Fibroblast of upper back skin (primary cell): ENCODE measurements around the gene KCNQ1OT1.

Experiments used
- DNase-seq: peaks from one replicate; pipeline ENCODE4 v3.0.0-alpha.2; 2013

The KCNQ1OT1 gene

DNA sequence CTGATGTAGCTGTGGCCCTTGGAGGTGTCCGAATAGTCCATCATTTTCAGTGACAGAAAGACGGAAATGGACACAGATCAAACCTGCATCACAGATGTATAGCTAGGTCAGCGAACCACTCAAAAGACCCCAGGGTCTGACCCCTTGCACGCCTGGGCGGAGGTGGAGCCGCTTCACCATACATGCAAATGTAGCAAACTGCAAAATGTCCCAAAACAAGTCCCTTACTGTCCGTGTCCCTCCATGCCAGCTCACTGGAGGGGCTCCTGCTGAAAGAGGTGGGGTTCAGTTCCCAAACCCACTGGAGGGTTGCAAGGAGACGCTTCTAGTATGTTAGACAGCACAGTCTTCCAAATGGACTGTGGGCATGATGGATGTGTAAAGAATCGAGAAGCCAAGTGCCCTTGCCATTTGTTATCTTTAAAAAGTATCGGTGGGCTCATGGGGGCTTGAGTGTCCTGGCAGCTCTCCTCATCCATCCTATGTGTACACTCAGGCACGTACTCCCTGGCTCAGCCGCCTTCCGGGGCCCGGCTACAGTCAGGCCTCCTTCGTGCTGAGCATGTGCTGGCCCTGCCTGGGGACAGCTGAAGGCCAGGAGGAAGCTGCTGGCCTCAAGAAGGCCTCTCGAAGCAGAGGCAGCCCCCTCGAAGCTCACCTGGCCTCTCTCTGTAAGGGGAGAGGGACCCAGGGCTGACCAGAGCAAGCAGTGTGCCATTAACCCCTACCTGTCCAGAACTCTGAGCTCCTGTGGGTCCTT, 20.2 kb upstream of the KCNQ1OT1 start:
- DNase-seq = no peak

DNA sequence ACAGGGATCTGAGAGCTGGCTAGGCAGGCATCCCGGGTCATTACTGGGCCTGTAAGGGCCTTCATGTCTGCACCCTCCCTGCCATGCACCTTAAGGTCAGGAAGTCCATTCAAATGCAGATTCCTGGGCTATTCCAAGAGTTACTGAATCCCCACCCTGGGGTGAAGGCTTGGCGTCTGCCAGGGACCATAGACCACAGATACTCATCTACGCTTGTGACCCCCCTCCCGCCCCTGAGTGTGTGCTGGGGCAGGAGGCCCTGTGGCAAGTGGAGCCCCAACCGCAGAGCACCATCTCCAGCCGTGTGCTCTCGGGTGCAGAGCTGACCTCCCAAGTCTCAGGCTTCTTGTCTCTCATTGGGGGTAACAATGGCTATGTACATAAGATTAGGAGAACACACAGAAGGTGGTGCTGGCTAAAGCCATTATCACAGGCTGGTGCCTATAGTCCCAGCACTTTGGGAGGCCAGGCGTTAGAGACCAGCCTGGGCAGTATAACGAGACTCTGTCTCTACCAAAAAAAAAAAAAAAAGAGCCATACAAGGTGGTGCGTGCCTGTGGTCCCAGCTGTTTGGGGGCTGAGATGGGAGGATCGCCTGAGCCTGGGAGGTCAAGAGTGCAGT, 19.1 kb upstream of the KCNQ1OT1 start:
- DNase-seq = no peak

- no peak for DNase-seq
Observed at GRCh38 chr11:2717561-2718325, 17.9 kb upstream of the KCNQ1OT1 start.

DNA sequence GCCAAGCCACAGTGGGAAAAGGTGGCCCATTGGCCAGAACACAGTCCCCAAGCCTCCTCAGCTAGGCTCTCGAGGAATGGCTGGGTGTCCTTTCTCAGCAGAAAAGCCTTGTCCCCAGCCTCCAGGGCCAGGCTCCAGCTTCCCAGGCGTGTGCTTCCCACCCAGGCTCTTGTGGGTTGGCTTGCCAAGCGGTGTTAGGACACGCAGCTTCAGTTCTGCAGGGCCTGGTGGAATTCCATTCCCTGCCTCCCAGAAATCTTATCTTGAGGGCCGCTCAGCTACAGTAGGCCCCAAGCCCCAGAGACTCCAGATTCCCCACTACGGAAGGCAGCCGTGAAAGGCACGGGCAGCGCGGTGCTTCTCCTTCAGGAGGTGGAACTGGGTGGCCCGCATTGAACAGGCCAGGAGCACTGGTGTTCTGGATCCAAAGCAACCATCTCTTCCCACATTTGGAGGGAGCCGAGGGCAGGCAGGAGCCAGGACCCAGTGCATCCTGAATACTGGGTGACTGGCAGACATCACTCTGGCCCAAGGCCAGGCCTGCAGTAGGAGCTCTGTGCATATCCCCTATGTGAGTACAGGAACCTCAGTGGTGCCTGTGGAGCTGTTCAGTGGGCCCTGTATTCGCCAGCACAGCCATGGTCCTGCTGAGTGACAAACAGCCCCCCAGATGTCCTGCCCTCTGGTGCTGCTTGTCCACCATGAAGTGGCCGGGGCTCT, 16.7 kb upstream of the KCNQ1OT1 start:
- DNase-seq = no peak

DNA sequence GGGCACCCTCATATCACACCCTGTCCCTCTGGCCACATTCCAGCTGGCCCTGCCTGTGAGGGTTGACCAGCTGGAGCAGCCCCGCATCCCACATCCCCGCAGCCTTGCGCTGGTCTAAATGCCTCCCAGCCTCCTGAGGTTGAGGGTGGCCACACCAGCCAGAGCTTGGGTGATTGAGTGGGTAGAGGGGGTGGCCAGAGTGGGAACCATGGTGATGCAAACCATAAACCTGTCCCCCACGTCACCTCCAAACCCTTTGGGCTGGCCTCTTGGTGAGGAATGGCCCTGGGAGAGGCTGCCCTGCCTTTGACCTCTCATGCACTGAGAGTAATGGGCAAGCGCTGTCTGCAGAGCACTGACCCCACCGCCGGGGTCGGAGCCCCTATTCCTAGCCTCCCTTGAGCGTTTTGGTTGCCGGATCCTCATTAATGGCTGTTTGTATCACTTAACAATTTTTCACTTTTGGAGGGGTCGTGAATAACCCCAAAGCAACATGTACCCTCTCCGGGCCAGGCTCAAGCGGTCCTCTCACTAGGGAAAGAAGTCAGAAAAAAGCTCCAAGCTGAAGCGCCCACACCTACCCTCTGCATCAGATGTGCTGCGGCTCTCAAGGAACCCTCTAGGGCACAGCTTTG, 16.0 kb upstream of the KCNQ1OT1 start:
- no peak for DNase-seq

DNA sequence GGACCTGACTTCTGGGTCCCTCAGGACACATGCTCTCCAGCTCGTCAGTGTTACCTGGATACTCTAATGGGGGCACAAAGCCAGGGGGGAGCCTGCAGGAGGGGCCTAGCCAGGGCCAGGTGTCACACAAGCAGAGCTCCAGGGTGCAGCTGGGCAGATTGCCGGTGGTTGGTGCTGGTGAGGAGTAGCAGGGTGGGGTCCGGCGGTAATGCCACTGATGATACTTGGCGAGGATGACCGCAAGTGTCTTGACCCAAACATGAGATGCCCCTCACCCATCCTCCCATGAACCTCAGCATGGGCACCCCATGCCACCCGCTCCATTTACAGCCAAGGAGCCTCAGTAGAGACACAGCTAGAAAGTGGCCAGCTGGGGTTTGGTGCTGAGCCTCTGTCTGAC, 15.1 kb upstream of the KCNQ1OT1 start:
- DNase-seq = no peak

DNA sequence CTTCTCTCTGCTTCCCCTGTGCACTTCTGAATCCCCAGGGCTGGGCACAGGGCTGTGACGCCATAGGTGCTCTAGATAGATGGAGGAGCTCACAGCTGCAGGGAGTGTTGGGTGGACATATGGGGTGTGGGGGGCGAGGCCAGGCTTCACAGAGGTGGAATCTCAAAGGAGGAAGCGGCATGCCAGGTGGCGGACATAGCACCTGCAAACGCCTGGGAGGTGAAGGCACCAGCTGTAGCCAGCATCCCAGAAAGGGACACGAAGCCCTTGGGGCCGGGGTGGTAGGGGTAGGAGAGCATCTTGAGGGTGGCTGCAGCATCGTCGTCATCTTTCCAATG, 14.6 kb upstream of the KCNQ1OT1 start:
- no peak for DNase-seq

DNA sequence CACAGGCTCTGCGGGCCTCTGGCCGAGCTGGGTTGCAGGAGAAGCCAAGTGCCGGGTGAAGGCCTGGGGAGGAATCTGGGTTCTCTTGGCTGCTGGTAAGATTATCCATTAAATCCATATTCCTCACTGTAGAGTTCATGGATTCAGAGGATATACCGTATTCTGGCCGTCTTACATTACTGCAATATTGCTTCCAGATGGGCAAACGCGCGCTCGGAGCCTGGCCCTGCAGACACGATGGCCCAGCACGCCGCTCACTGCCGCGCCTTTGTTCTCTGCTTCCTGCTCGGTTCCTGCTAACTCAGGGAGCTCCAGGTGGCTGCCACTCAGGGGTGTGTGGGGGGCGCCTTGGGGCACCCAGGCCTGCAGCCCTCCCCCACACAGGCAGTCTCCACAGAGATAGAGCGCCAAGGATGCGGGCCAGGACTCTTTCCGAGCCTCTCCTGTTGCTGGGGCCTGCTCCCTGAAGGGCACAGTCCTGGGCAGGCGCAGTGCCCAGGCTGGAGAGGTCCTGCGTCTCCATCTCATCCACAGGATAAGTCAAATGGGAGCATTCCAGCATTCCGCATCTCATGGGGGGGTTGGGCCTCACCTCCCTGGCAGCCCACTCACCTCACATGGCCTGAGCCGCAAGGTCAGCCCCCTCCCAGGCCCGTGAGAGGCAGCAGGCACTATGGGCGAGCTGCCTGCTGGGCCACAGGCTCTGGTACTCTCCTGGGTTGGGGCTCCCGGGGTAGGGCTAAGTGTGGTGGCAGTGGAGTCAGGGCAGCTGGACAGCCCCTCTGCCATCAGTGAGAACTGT, 14.1 kb upstream of the KCNQ1OT1 start:
- DNase-seq = peak; percentile 64

DNA sequence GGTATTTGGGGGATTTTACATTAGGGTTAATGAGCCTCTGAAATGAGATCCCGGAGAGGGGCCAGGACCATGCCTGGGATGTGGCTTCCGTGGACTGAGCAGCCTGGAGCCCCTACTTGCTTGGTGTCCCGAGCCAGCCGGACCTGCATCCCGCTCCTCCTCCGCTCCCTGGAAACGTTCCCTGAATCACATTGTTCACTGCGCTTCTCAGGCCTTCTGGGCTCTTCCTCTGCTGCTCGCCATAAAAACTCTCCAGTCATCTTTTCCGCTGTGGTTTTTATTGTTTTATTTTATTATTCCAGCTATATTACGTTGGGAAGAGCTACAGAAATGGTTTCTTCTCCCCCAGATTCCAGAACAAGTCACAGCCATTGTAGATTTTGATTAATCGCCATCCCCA, 13.3 kb upstream of the KCNQ1OT1 start:
- DNase-seq = peak; percentile 32

- no peak for DNase-seq
Observed at GRCh38 chr11:2711161-2711560, 11.4 kb upstream of the KCNQ1OT1 start.

DNA sequence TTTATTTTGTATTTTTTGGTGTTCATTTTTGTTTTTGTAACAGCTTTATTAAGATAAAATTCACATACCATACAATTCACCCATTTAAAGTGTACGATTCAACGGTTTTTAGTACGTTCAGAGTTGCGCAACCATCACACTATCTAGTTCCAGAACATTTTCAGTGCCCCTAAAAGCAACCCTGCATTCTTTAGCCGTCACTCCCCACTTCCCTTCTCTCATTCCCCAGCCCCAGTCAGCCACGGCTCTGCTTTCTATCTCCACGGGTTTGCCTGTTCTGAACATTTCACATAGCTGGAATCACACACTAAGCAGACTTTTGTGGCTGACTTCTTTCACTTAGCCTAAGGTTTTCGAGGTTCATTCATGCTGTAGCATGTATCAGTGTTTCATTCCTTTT, 9.6 kb upstream of the KCNQ1OT1 start:
- DNase-seq = peak; percentile 58

DNA sequence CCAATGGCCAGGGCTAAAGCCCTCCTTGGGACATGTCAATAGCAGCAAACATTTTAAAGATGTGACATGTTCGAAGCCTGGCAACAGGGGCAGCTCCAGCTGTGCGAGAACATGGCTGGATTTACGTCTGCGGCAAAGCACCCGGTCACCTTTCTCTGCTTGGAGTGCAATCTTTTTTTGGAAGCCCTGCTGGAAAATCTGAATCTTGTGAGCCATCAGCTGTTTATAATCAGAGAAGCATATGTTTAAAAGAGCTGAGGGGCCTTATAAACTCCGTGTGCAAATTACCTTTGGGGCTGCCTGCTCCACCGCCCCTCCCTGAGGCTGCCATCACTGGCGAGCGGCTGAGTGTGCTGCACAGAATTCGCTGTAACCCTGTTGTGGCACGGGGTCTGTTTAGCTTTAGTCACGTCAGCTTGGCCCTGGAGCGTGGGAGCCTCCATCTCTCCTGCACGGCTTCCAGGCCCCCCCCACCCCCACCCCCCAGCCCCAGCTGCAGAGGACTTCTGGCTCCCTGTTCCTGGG, 9.0 kb upstream of the KCNQ1OT1 start:
- peak; percentile 54 for DNase-seq

GRCh38 chr11:2708151-2708581, 8.4 kb upstream of the KCNQ1OT1 start:
- DNase-seq = no peak

GRCh38 chr11:2707736-2708135, 7.9 kb upstream of the KCNQ1OT1 start:
- no peak for DNase-seq

GRCh38 chr11:2706321-2706720, 6.5 kb upstream of the KCNQ1OT1 start:
- DNase-seq = no peak

DNA sequence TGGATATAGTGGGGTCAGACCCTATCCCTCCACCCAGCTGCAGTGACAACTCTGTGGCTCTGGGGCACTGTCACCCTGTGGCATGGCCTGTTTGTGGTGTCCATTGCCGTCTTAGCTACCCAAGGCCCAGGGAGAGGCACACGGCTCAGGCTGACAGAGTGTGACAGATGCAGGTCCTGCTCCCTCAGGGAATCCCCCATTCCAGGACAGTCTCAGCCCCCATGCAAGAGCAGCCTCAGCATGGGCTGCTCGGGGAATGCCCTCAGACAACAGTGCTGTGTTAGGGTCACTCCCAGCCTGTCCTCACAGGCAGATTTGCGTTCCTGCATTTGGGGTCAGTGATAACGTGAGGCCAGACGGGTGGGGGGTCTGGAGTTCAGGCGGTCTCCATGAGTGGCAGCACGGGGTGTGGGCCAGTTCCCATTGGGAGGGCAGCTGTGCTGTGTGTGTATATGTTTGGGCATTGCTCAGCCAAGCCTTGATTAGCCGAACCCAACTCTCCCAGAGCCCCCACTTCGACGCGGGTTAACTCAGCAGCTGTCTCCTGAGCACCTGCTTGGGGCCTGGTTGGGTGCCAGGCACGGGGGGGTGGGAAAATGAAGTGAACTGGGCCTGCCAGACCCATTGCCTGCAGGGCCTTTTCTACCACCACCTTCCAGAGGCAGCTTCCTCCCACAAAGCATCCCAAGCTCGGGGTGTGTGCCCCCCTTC, 5.3 kb upstream of the KCNQ1OT1 start:
- no peak for DNase-seq

DNA sequence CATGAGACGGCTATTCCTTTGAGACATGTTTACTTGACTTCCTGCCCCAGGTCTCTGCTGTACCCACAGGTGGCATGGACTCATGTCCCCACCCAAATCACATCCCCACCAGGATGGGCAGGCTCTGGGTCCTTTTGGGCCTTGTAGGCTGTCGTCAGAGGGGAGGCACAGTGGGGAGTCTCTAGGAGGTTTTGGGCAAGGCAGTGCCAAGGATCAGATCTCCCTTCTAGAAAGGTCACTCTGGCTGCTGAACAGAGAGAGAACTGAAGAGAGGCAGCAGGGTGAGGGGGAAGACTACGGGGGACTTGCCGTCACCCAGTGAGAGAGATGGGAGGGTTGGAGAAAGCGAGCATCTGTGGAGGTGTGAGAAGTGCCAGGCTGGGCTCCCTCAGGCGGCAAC, 4.6 kb upstream of the KCNQ1OT1 start:
- DNase-seq = no peak

DNA sequence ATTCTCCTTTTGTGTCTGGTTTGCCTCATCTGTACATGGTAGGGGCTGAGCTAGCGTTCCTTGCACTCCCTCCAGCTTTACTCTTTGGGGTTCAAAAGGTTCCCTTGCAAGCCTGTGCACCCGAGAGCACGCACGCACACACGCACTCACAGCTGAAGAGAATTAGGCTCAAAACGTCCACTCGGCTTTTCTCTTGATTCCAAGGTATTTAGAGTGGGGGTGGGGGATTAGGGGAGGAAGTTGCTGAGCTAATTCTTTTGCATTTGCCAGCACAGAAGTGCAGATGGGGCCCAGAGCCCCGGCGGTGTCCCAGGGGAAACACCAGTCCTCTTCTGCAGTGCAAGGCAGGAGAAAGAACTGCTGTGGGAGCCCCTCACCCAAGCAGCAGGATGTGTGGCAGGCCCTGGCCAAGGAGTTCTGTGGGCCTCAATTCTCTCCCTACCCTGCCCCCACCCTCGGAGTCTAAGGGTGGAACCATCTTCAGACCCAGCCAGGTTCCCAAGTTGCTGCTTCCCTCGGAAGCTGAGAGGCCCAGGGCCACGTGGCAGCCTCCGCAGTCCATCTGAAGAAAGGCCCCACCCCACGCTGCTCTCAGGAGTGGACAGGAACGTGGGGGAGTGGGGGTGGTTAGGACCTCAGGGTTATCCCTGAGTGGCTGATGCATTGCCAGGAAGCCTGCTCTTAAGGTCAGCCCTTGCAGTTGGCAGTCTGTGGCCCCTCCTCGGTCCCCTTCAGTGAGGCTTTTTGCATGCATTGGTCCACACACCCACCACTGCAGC, 3.8 kb upstream of the KCNQ1OT1 start:
- peak; percentile 75 for DNase-seq

- DNase-seq = no peak
Observed at GRCh38 chr11:2702771-2703362, 3.1 kb upstream of the KCNQ1OT1 start.

DNA sequence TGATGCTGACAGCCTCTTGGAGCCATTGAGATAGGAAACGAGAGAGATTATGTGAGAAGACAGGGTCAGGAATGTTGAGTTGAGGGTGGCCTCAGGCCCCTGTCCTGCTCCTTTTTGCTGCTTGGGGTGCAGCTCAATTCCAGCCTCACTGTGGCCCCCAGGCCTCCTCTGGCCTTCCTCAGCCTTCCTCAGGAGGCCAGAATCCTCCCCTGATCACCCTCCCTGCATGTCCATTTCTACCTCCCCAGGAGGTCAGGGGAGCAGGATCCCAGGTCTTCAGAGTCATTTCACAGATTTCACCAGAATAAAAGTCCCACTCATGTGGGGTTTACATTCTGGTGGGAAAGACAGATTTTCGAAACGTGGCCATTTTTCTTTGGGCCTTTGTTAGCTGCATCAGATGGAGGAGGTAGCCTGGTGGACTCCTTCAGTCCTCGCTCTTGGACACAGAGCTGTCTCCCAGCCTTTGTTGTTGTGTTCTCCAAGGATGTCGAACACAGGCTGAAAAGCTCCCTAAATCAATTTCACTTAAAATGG, 2.2 kb upstream of the KCNQ1OT1 start:
- no peak for DNase-seq
